ENCODE results near the gene SGCD.

The SGCD gene

GRCh38 chr5:156715287-156715686 lies 388.3 kb downstream of the SGCD start:
- DNase-seq: no peak

GRCh38 chr5:156716591-156717380 lies 389.8 kb downstream of the SGCD start:
- DNase-seq: no peak

GRCh38 chr5:156718985-156719384 lies 392.0 kb downstream of the SGCD start:
- no peak for DNase-seq

GRCh38 chr5:156722358-156722757 lies 395.4 kb downstream of the SGCD start:
- no peak for DNase-seq

- DNase-seq: no peak
Observed at GRCh38 chr5:156735477-156735876, 408.5 kb downstream of the SGCD start.

- no peak for DNase-seq
Observed at GRCh38 chr5:156741516-156741915, 414.6 kb downstream of the SGCD start.

- no peak for DNase-seq
Observed at GRCh38 chr5:156753846-156754245, 426.9 kb downstream of the SGCD start.

GRCh38 chr5:156755421-156756087 lies 428.6 kb downstream of the SGCD start:
- no peak for DNase-seq

GRCh38 chr5:156758011-156758791 lies 431.2 kb downstream of the SGCD start:
- DNase-seq: no peak

- no peak for DNase-seq
Observed at GRCh38 chr5:156759156-156759555, 432.2 kb downstream of the SGCD start.

- no peak for DNase-seq
Observed at GRCh38 chr5:156762771-156763170, 435.8 kb downstream of the SGCD start.

- no peak for DNase-seq
Observed at GRCh38 chr5:156764176-156764971, 437.4 kb downstream of the SGCD start.

GRCh38 chr5:156774273-156774672 lies 447.3 kb downstream of the SGCD start:
- DNase-seq: no peak

- DNase-seq: no peak
Observed at GRCh38 chr5:156778139-156778706, 451.3 kb downstream of the SGCD start.

- no peak for DNase-seq
Observed at GRCh38 chr5:156778752-156779151, 451.8 kb downstream of the SGCD start.

GRCh38 chr5:156779436-156779835 lies 452.5 kb downstream of the SGCD start:
- DNase-seq: no peak

GRCh38 chr5:156783092-156783491 lies 456.1 kb downstream of the SGCD start:
- DNase-seq: no peak

GRCh38 chr5:156794687-156795086 lies 467.7 kb downstream of the SGCD start:
- DNase-seq: no peak

GRCh38 chr5:156798201-156798600 lies 471.2 kb downstream of the SGCD start:
- no peak for DNase-seq

- no peak for DNase-seq
Observed at GRCh38 chr5:156799171-156799570, 472.2 kb downstream of the SGCD start.

- DNase-seq: no peak
Observed at GRCh38 chr5:156800929-156801328, 474.0 kb downstream of the SGCD start.

GRCh38 chr5:156802501-156802900 lies 475.5 kb downstream of the SGCD start:
- DNase-seq: no peak

GRCh38 chr5:156803404-156803803 lies 476.4 kb downstream of the SGCD start:
- no peak for DNase-seq
